Liver (tissue), 3 donors: ENCODE measurements around the gene MDM4.

Experiments
- CTCF ChIP-seq: fragments of 150-350 bp; IDR thresholded peaks from 2 replicates; pipeline ENCODE4 v1.5.1; 2017; ENCODE audit warnings: improper control_type of control experiment, low read depth, low read length; ENCODE audit not compliant: missing input control
- MAX ChIP-seq: IDR thresholded peaks from 2 replicates; pipeline ENCODE4 v1.6.1; 2016; ENCODE audit warnings: antibody characterized with exemption
- REST ChIP-seq: IDR thresholded peaks from 2 replicates; pipeline ENCODE4 v1.6.1; 2016; ENCODE audit warnings: antibody characterized with exemption, mild to moderate bottlenecking
- SP1 ChIP-seq: IDR thresholded peaks from 2 replicates; pipeline ENCODE4 v1.6.1; 2018; ENCODE audit warnings: antibody characterized with exemption, mild to moderate bottlenecking
- donor health status: healthy.
- donor health status: healthy.

GRCh38 chr1:204568576-204569315, 52.5 kb downstream of the MDM4 start:
- TF ChIP-seq CTCF (no peak), SP1 (no peak), REST (no peak), MAX (no peak)
